HG02610 (cell line): ENCODE measurements around the gene BRSK1.

Source experiments
- ATAC-seq: cut with Tn5 transposase; IDR thresholded peaks from one replicate; pipeline ENCODE4 v1.9.1; 2021; ENCODE audit warnings: mild to moderate bottlenecking, moderate library complexity; ENCODE audit not compliant: unreplicated experiment

BRSK1 gene

GRCh38 chr19:55350620-55351315, 67.0 kb downstream of the BRSK1 start:
- no peak for ATAC-seq

DNA sequence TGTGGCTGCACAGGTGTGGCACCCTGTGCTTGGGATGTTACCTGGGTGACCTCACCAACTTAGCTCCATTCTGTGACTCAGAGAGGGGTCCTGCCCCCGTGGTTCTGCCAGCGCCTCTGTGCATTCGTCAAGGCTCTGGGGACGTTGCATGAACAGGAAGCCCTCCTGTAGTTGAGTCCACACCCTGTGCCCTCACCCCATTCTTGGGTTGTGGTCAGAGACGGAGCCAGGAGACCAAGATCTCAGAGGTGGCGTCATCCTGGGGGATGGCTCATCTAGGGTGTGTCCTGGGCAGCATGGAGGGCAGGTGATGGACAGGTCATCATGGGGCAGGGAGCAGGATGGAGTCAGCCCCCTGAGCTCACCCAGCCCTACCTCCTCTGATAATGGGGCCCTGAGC, 68.2 kb downstream of the BRSK1 start:
- no peak for ATAC-seq

- no peak for ATAC-seq
Measured at GRCh38 chr19:55352549-55353145, 68.8 kb downstream of the BRSK1 start.

DNA sequence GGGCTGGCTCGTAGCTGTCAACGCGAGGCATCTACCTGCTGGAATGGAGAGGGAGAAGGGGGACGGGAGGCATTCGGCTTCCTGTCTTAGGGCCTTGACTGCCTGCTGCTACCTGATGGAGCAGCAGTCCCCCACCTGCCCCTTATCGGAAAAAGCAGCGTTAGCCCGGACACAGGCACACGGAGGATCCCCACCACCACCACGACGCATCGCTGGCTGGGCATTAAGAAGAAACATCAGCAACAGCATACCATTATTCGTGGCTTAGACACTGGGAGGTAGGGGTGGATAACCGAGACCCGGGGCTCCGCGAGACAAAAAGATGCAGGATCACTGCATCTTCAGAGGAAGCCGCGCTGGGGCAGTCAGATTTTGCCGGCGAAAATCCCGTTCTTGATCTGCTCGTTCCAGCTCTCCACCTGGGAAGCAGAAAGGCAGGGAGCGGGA, 69.6 kb downstream of the BRSK1 start:
- ATAC-seq: no peak

GRCh38 chr19:55353803-55354697, 70.3 kb downstream of the BRSK1 start:
- ATAC-seq: no peak

DNA sequence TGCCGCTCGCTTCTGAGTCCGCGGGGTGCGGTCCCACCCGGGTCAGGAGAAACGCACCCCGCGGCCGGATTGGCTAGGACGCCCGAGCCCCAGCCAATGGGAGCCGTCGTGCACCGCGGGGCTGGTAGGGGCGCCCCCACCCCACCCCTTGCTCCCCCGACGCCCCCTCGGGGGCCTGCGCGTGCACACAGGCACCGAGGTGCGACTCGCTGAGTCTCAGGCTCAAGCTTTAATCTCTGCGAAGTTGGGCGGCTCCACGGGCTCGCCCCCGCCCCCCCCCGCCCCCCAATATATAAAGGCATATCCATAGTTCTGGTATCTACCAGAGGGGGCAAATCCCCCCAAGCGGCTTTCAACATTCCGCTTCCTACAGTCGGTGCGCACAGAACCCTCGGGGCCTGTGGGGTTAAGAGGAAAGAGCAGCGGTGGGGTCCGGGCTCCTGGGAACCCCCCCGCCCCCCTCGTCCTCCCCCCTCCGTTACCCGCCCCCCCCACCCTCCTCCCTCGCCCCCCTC, 71.0 kb downstream of the BRSK1 start, which contains the start of gene COX6B2:
TSS of gene COX6B2 (minus strand) at position 22 of the 515 bp plus-strand sequence. CDS start 198 bp downstream, outside the sequence.
- no peak for ATAC-seq

DNA sequence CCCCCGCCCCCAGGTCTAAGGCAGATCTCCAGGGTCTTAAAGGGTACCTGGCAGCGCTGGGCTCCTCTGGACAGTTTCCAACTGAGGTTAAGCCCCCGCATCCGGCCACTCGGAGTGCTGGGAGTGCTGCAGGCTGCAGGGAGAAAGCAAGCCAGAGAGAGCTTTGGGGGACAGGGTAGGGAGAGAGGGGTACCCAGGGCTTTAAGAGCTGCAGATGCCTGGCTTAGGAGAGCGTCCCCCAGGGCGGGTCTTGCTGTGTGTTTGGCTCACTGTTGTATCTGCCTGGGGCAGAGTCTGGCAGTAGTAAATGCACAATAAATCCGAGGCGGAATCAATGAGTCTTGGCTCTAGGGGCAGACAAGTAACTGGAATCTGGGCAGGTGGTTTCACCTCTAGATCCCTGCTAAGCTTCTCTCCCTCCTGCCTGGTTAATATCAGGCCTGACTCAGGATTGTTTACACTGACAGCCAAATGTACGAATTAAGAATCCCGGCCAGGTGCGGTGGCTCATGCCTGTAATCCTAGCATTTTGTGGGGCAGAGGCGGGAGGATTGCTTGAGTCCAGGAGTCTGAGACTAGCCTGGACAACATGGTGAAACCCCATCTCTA, 71.5 kb downstream of the BRSK1 start:
- no peak for ATAC-seq

- no peak for ATAC-seq
Measured at GRCh38 chr19:55358493-55358892, 74.7 kb downstream of the BRSK1 start.

GRCh38 chr19:55358943-55359908, 75.4 kb downstream of the BRSK1 start:
- no peak for ATAC-seq

DNA sequence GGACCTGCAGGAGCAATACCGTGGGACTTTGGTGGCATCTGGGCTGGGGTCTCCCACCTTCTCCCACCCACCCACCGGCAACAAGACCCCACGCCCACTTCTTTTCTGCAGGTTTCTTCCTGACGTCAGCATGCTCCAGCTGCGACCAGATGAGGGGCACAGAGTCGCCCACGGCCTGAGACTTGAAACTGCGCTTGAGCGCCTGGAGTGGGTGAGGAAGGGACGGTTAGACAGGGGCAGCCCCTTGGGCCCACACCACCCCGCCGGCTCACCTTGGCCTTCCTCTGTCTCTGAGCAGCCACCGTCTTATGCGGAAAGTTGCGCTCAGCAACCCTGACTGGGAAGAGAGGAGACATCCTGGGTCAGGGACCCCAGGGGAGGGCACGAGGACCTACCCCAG, 77.1 kb downstream of the BRSK1 start:
- no peak for ATAC-seq
